ENCODE measurements around the gene CYP3A4.
"Not testable (repeated sequence)": the region's sequence is repeated elsewhere in the genome, so short reads cannot be mapped to it uniquely, and the experiment has no call there.

Gene CYP3A4

DNA sequence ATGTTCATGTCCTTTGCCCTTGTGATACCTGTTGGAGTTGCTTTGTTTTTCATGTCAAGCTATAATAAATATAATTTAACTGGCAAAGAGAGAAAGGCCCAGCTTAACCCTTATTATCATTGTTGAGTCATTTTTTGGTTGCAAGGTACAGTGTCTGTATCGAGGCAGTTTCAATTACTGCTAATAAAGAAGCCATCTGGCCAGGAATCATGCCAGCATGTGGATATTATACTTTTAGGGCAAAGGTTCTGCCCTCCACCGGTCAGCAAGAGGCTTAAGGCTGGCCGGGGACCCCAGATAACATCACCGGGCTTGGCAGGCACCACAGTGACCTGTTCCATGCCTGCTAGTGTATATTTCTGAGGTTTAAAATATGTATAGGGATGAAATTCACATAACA lies 9.0 kb upstream of the CYP3A4 start:
- no peak for DNase-seq (ENCODE audit: low read depth in 2 of 2)

DNA sequence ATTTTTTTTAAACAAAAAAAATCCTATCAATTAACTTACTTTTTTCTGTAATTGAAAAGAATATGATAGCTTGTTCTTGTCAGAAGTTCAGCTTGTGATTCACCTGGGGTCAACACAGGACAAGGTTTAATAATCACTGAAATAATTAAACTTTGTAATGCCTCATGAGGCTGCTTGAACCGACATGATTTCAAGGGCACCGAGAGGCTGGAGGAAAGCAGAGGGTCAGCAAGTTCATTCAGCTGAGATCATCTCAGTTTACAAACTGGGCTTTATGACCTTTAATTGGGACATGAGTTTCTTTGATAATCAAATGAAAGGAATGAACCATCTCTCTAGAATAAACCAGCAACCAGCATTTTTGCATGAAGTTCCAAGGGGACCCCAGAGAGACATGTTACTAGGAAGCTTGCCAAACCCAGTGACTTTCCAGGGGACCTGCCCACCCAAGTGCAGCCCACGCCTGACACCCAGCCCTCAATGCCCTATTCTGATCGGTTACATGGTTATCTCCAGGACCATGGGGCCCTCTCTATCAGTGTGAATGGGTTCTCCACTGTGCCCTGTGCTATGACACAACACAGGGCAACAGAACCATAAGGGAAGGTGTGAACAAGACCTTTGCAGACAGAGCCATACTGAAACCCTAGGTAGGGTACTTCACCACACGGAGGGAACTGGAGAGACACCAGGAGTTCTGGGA lies 7.8 kb upstream of the CYP3A4 start:
- no peak for DNase-seq (ENCODE audit: low read depth in 2 of 2)

DNA sequence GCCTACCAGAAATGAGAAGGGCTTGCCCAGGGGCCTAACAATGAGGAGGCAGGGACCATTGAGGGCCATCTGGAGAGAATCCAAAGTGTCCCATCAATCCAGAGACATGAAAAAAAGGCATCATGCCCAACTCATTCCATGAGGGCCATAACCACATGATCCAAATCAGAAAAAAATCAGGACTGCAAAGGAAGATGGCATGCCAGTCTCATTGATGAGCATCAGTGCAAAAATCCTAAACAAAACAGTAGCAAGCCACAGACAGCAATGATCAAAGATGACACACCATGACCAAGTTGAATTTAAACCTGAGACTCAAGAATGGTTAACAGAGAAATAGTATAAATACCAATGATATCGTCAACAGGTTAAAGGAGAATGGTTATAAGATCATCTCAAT lies 7.0 kb upstream of the CYP3A4 start:
- no peak for DNase-seq (ENCODE audit: low read depth in 2 of 2)

DNA sequence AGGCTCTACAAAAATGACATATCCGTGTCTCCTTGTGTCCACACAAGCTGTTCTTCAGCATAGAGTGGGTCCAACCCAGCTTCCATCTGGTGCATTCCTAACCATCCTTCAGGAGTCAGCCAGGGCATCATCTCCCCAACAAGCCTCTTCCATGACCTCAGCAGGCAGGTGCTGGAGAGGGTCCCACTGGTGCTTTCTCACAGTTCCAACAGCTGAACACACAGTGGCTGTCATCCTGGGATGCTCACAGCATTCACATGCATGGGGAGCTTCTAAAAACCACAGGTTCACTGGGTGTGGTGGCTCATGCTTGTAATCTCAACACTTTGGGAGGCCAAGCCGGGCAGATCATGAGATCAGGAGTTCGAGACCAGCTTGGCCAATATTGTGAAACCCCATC lies 6.4 kb upstream of the CYP3A4 start:
- DNase-seq (ENCODE audit: low read depth in 2 of 2): no peak

DNA sequence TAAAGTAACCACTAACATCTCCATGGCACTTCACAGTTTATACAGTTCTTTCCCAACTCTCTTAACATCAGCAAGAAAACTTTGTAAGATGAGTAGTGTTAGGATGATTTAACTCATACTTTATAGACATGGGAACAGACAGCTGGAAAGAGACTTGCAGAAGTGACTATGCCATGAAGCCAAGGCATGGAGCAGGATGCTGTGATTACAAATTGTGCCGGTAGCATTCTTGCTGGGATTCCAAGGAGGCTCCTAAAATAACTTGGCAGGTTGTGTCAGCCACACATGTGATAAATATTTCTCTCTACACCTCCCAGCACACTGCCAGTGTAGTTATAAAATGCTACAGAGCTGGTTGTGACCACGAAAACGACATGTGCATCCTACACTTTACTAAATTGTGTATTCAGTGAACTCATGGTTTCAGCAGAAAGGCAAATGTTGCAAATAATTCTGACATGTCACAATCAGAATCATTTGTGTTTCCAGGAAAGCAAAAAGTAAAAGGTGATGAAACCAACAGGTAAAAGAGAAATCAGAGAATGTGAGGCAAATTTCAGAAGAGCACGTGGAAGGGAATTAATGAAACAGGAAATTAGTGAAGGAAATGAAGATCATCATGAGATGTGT lies 5.6 kb upstream of the CYP3A4 start:
- no peak for DNase-seq (ENCODE audit: low read depth in 2 of 2)

DNA sequence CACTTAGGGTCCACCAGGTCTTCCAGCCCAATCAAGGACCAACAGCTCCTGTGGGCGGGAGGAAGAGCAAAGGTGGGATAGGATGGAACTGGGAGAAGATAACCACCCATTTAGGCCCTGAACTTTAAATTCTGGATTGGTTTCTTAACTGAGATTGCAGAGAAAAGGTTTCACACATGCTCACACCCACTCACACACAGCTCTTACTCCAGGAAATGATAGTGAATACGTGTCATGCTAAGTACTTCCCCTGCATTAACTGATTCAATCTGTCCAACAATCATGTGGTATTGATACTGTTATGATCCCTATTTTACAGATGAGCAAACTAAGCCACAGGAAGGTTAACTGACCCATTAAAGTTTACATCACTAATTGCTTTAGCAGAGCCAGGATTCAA lies 4.6 kb upstream of the CYP3A4 start:
- DNase-seq (ENCODE audit: low read depth in 2 of 2): no peak

DNA sequence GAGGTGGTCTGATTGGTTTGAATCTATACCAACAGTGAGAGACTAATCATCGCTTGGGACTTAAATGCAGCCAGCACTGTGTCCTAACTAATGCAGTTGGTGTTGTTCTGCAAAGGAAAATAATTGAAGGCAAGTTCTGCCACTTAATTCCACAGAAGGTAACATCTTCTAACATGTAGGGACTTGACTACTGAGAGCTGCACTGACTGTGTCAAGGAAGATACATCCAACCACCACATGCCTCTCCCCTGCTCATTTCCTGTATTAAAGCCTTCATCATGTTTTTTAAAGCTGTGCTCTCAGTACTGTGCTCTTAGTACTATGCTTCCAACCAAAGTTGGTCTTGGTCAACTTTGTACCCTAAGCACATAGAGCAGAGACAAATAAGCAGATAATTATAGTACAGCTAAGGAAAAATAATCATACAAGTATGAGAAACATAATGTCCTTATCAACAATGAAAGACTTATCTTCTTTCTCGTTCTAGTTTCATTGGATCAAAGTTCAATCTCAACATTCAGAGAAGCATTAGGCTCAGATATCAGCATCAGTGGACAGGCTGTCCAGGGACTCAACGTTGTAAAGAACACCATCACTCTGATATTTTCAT lies 2.8 kb upstream of the CYP3A4 start:
- no peak for DNase-seq (ENCODE audit: low read depth in 2 of 2)

DNA sequence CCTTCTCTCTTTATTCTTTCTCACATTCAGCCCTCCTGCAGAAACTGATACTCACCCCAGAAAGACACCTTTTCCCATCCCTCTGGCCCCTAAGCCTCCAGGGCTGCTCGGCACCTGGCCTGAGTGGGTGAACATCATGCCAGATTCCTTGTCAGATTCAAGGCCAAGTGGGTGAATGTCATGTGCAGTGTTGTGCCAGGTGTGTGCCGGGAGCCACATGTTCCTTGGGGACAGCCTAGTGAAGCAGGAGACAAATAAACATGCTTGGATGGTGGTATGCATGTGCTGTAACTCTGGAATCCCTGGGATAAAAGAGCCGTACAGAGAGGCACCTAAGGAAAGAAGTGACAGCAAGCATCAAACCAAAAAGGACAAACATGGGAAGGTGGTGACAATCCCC lies 1.7 kb upstream of the CYP3A4 start:
- not testable (repeated sequence) for DNase-seq (ENCODE audit: low read depth in 2 of 2)

DNA sequence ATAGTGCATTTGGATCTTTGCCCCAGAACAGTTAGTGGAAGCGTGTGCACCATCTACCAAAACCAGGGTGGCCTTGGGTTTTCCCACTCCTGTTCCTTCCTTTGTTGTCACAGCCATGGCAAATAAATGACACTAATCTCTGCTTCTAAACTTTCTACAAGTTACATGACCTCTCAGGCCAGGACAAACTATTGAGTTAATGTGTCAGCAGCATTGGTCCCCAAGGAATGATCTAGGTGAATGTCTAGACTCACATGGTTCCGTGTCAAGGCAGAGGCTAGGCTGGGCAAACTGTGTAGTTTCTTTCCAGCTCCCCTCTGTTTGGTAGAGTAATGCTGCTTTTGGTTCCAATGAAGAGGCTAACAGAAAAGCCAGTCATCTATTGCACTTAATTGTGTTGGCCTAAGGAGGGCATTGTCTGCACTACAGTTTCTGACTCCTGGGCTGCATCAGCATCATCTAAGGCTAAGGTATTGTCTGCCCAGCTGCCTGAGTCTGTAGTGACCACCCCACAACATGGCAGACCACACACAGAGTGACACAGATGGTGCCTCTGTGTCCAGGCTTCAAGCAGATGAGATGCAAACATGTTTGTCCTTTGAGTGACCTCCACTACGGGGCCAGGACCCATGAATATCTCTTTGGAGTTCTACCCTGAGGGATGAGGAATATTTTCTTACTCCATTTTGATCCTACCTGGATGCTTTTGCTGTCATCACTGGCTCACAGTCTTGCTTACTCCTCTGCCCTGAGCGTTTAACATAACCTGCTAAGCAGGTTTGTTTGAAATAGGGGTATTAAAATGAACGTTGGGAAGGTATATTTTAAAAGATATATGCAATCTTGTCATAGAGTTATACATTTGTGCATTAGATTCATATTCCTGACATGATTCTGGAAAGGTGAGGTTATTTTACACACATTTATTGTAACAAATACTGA lies 1.7 kb downstream of the CYP3A4 start:
- no peak for DNase-seq (ENCODE audit: low read depth in 2 of 2)

DNA sequence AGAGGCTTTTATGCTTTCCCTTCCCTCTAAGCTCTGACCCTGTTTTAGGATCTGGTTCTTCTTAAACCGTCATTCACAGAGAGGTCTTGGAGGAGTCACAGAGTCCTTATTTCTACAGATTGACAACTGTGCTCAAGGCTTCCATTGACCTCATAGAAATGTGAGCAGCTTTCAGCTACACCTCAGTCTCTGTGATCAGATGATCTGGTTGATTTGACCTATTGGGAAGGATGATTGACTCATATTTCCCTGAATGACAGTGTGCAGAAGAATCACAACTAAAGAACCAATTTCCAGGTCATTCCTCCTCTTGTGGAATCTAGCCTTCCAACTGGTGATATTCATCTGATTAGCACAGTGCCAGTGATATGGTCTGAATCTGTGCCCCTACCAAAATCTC lies 3.4 kb downstream of the CYP3A4 start:
- DNase-seq (ENCODE audit: low read depth in 2 of 2): no peak

DNA sequence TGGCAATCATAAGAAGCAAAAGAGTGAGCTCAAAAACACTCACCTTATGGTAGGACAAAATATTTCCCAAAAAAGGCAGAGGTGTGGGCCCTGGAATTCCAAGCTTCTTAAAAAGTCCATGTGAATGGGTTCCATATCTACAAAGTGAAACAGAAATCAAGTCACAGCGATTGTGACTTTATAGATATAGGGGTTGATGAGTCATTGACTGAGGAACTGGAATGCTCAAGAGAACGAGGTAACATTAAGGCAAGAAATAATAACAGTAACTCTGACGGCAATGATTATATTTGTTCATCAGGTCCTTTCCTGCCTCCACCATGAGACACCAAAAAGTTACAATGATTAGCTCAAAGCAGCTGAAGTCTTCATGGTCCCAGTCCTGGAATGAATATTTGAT lies 4.0 kb downstream of the CYP3A4 start:
- no peak for DNase-seq (ENCODE audit: low read depth in 2 of 2)

DNA sequence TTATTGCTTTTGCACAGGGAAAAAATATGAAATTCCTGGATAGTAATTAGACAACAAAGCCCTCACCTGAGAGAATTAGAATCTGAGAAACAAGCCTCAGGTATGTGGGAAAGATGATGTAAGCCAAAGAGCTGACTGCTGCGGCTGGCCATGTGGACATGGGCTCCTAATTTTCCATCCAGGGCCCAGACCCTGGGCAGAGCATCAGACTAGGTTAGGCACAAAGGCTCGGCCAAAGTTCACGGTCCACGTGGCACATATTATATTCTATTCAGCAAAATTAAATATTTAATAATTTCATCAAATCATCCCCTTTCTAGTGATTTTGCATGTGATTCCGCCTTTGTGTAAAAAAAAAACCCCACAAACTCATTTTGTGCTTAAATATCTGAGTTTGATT lies 5.1 kb downstream of the CYP3A4 start:
- DNase-seq (ENCODE audit: low read depth in 2 of 2): no peak

DNA sequence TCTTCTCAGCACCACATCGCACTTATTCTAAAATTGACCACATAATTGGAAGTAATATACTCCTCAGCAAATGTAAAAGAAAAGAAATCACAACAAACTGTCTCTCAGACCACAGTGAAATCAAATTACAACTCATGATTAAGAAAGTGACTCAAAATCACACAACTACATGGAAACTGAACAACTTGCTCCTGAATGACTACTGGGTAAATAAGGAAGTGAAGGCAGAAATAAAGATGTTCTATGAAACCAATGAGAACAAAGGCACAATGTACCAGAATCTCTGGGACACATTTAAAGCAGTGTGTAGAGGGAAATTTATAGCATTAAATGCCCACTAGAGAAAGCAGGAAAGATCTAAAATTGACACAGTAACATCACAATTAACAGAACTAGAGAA lies 10.6 kb downstream of the CYP3A4 start:
- not testable (repeated sequence) for DNase-seq (ENCODE audit: low read depth in 2 of 2)

DNA sequence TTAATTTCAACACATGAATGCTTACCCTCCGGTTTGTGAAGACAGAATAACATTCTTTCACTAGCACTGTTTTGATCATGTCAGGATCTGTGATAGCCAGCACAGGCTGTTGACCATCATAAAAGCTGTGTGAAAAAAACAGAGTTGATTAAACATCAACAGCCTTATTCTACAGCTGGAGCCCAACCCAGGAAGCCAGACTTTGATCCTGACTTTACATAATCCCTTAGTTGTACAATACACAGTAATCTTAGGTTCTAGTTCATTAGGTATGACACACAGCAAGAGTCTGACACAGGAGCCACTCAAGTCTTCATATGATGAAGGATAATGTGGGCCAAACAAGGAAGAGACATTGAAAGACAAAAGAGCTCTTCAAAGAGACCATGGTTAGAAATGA lies 11.4 kb downstream of the CYP3A4 start:
- DNase-seq (ENCODE audit: low read depth in 2 of 2): no peak

DNA sequence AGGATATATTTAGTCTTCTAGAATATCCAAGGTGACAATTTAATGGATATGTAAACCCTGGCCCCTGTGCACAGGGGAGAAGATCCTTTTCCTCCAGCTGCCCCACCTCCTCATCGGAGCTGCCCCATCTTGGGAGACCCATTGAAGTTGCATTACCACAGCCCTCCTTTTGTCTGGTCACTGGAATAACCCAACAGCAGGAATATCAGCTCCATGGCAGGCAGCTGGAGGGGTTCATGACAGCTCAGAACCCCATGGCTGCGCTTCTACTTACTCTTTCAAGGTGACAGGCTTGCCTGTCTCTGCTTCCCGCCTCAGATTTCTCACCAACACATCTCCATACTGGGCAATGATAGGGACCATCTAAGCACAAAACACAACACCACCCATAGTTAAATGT lies 14.5 kb downstream of the CYP3A4 start:
- not testable (repeated sequence) for DNase-seq (ENCODE audit: low read depth in 2 of 2)

DNA sequence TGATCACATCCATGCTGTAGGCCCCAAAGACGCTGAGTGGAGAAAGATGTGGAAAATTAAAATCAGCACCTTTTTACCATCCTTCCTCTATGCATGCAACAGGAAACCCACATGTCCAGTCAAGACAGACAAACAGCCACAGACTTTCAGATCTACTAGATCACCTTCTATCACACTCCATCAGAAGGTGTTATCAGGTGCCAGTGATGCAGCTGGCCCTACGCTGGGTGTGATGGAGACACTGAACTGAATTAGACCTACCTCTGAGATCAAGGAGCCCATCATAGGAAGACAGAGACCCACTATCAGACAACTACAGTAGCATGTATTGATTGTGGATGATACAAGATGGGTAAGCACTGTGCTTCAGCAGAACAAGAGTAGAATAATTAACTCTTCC lies 15.5 kb downstream of the CYP3A4 start:
- DNase-seq (ENCODE audit: low read depth in 2 of 2): no peak

DNA sequence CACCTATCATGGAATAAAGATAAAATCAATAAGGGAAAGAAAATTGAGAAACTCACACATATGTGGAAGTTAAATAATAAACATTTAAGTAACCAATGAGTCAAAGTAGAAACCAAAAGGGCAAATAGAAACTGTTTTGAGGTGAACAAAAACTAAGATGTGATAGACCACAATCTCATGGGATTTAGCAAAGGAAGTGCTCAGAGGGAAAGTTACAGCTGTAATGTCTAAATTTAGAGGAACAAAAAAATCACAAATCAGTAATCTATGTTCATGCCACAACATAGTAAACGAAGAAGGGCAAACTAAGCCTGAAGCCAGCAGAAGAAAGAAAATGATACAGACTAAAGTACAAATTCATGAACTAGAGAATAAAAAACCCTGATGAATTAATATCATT lies 16.3 kb downstream of the CYP3A4 start:
- no peak for DNase-seq (ENCODE audit: low read depth in 2 of 2)

DNA sequence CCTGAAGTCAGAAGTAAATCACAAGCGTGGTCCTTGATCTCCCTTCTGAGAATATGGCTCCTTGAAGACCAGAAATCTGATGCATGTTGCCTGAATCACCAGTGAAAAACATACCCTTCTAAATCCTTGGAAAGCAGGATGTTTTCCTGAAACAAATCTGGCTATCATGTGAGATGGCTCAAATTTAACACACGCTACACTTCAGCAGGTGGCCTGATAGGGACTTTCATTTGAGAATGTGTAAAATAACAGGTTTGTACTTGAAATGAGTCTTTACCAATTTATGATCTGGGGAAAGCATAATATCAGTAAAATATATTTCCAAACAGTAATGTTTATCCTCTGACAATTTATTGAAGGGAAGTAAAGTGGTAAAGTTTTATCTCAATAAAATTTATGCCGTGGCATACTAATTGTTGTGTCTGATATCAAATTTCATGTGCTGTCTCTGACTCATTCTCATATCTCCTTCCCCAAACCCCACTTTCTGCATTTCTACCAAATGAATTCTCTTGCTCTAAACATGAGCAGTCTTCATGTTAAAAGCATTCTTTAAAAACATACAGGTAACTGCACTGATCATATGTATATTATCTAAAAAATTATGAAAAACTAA lies 17.4 kb downstream of the CYP3A4 start:
- DNase-seq (ENCODE audit: low read depth in 2 of 2): no peak

DNA sequence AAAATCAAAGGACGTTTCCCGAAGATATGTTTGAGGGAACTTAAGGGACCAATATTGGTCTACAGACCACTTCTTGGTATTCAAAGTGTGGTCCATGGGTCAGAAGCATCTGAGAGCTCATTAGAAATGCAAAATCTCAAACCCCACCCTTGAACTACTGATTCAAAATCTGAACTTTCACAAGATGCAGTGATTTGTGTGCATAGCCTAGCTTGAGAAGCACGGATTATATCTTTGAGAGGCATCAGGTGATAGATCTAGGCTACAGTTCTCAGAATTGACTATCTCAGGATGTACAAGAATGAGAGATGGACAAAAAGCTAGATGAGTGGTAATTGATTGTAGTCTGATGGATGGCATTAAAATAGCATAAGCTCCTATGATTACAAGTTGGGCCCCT lies 19.5 kb downstream of the CYP3A4 start:
- DNase-seq (ENCODE audit: low read depth in 2 of 2): no peak

DNA sequence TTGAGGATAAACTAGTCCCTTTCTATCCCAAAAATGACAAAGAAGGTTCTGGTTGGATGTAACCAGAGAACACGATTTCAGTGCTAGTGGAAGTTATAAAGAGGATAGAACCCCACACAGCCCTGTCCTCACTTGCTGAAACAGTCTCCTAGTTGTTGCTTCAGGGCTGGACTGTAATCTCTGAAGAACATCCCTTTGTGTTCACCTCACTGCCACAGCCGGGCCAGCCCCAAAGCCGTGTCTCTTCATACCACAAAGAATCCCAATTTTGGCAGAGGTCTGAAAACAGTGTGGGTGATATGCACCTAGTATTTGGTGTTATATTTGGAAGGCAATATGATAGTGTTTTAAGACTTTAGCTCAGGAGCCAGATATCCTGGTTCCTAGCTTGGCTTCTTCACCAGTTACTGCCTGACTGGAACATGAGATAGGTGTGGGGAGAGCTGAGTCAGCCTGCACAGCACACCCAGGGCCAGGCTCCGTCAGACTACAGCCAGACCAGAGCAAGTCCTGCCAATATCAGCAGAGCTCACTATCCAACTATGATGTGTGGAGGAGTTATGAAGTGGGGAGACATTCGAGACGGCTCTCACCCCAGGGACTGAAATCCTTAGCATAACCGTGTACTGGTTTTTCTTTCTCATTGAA lies 21.2 kb downstream of the CYP3A4 start:
- no peak for DNase-seq (ENCODE audit: low read depth in 2 of 2)

DNA sequence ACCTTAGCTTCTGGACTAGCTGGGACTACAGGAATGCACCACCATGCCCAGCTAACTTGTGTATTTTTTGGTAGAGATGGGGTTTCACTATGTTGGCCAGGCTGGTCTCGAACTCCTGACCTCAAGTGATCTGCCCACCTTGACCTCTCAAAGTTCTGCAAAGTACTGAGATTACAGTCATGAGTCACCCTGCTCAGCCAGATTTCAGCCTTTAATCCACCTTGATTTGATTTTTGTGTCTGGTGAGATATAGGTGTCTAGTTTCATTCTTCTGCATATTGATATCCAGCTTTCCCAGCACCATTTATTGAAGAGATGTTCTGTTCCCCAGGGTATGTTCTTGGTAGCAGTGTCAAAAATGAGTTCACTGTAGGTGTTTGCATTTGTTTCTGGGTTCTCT lies 28.9 kb downstream of the CYP3A4 start:
- no peak for DNase-seq (ENCODE audit: low read depth in 2 of 2)
